Endothelial cell of umbilical vein (primary cell): ENCODE measurements around the gene CYTH2. TPM values are rescaled to one million over a fixed set of nuclear protein-coding genes. Genes with fewer than 3 reads are reported as not detected.

Experiments
- BruUV-seq: library from RNA; stranded (reverse); fragments of 400-500 nt; replicated peaks from 2 replicates; lab custom pipeline; 2021; lab: Mats Ljungman, UMichigan
- CTCF ChIA-PET: fragments of 300-600, 350-600 bp; sonication (Branson Sonifier 250); formaldehyde crosslinking; loops from one replicate; lab custom pipeline; 2021; ENCODE audit warnings: antibody characterized with exemption, inconsistent platforms; lab: Charles Lee
- POLR2A ChIA-PET: fragments of 300-600, 350-600 bp; sonication (Branson Sonifier 250); formaldehyde crosslinking; loops from one replicate; lab custom pipeline; 2021; ENCODE audit warnings: antibody characterized with exemption, inconsistent platforms; lab: Charles Lee
- DNase-seq: peaks from one replicate; pipeline ENCODE4 v3.0.0-alpha.2; 2011; ENCODE audit warnings: low read depth, low spot score
- FAIRE-seq: peaks from 2 replicates; lab custom pipeline; 2011; peaks lifted over from hg19 to GRCh38; lab: Jason Lieb, UNC
- H2AFZ ChIP-seq: 2 replicates; pipeline ENCODE4 v1.6.0; 2012; ENCODE audit warnings: low read depth, low read length, control low read depth, inconsistent platforms
- H3K27ac ChIP-seq: 2 replicates; pipeline ENCODE4 v1.5.1; 2011; ENCODE audit warnings: low read depth, mild to moderate bottlenecking, control low read depth, low read length, moderate library complexity; ENCODE audit not compliant: insufficient read depth
- H3K27me3 ChIP-seq, 2 experiments: 2 replicates each; pipeline versions ENCODE4 v1.6.0 to v1.6.1; 2011; ENCODE audit warnings: low read length in 2 of 2, mixed read lengths in 1 of 2; ENCODE audit not compliant: control insufficient read depth in 2 of 2, insufficient read depth in 2 of 2
- H3K36me3 ChIP-seq, 2 experiments: 2 replicates in 1 of 2; 3 replicates in 1 of 2; pipeline ENCODE4 v1.5.1; 2011; ENCODE audit warnings: low read length in 2 of 2, mild to moderate bottlenecking in 1 of 2, moderate library complexity in 1 of 2; ENCODE audit not compliant: control insufficient read depth in 2 of 2, insufficient read depth in 2 of 2; ENCODE audit errors: extremely low read depth in 1 of 2
- H3K4me1 ChIP-seq: 3 replicates; pipeline ENCODE4 v1.5.1; 2011; ENCODE audit warnings: mild to moderate bottlenecking, low read length; ENCODE audit not compliant: control insufficient read depth, insufficient read depth; ENCODE audit errors: extremely low read depth
- H3K4me2 ChIP-seq: 2 replicates; pipeline ENCODE4 v1.6.1; 2011; ENCODE audit warnings: low read length, control low read depth, mixed read lengths; ENCODE audit not compliant: insufficient read depth
- H3K4me3 ChIP-seq, 3 experiments: fragments of 200-600 bp in 1 of 3; sonication (generic), shearing (Covaris generic) in 1 of 3; replicated peaks in 1 of 3; 2 replicates each; pipeline ENCODE4 v1.5.1; 2011 to 2016; ENCODE audit warnings: control low read depth in 3 of 3, low read length in 3 of 3, mild to moderate bottlenecking in 2 of 3, inconsistent platforms in 1 of 3, low read depth in 1 of 3, moderate library complexity in 1 of 3; ENCODE audit not compliant: insufficient read depth in 1 of 3
- H3K79me2 ChIP-seq: 2 replicates; pipeline ENCODE4 v1.6.0; 2012; ENCODE audit warnings: low read length, inconsistent platforms; ENCODE audit not compliant: control insufficient read depth, insufficient read depth
- H3K9ac ChIP-seq: replicated peaks from 2 replicates; pipeline ENCODE3; 2011; ENCODE audit warnings: low read length, control low read depth; ENCODE audit not compliant: insufficient read depth; ENCODE audit errors: extremely low read depth
- H3K9me1 ChIP-seq: replicated peaks from 3 replicates; pipeline ENCODE4 v1.6.0; 2011; ENCODE audit warnings: mild to moderate bottlenecking, low read length; ENCODE audit not compliant: control insufficient read depth, insufficient read depth; ENCODE audit errors: extremely low read depth
- H3K9me3 ChIP-seq: replicated peaks from 2 replicates; pipeline ENCODE4 v1.5.1; 2012; ENCODE audit warnings: low read length, inconsistent platforms; ENCODE audit not compliant: control insufficient read depth, insufficient read depth
- H4K20me1 ChIP-seq: replicated peaks from 2 replicates; pipeline ENCODE3; 2011; ENCODE audit warnings: mild to moderate bottlenecking, low read length; ENCODE audit not compliant: control insufficient read depth, insufficient read depth; ENCODE audit errors: extremely low read depth
- CTCF ChIP-seq, 2 donors: IDR thresholded peaks; 1 replicate in 1 of 2; 2 replicates in 1 of 2; pipeline ENCODE4 v1.5.1; 2011; ENCODE audit warnings: low read length in 2 of 2, mild to moderate bottlenecking in 2 of 2, moderate library complexity in 2 of 2, control low read depth in 1 of 2, inconsistent platforms in 1 of 2, low read depth in 1 of 2; ENCODE audit not compliant: insufficient read depth in 1 of 2; ENCODE audit errors: extremely low read depth in 1 of 2
- EZH2 ChIP-seq: IDR thresholded peaks from 2 replicates; pipeline ENCODE4 v1.6.1; 2012; ENCODE audit warnings: borderline replicate concordance, low read depth, mild to moderate bottlenecking, moderate library complexity, low read length, inconsistent platforms; ENCODE audit not compliant: severe bottlenecking
- FOS ChIP-seq: IDR thresholded peaks from 2 replicates; pipeline ENCODE4 v1.6.1; 2011; ENCODE audit warnings: mild to moderate bottlenecking, low read length, moderate library complexity, borderline replicate concordance; ENCODE audit not compliant: insufficient read depth
- GATA2 ChIP-seq: IDR thresholded peaks from 2 replicates; pipeline ENCODE4 v1.7.0; 2011; ENCODE audit warnings: low read depth, mild to moderate bottlenecking, moderate library complexity, mixed read lengths, low read length; ENCODE audit not compliant: insufficient read length, insufficient read depth
- JUN ChIP-seq: IDR thresholded peaks from 2 replicates; pipeline ENCODE4 v1.6.1; 2011; ENCODE audit warnings: borderline replicate concordance, low read depth; ENCODE audit not compliant: insufficient read length, insufficient read depth
- MAX ChIP-seq: IDR thresholded peaks from 2 replicates; pipeline ENCODE4 v1.6.1; 2011; ENCODE audit not compliant: insufficient read depth, insufficient read length
- MYC ChIP-seq: IDR thresholded peaks from one replicate; pipeline ENCODE4 v1.6.1; 2011; ENCODE audit warnings: mild to moderate bottlenecking, low read depth, low read length
- POLR2A ChIP-seq: IDR thresholded peaks from 2 replicates; pipeline ENCODE4 v1.6.1; 2012; ENCODE audit warnings: low read depth, mild to moderate bottlenecking, control low read depth, low read length
- POLR2AphosphoS5 ChIP-seq: IDR thresholded peaks from 2 replicates; pipeline ENCODE4 v1.6.1; 2012; ENCODE audit warnings: low read depth, mild to moderate bottlenecking, control low read depth, low read length, moderate library complexity; ENCODE audit not compliant: insufficient read depth
- dilution Hi-C: fragments of 300-500 bp; cut with MboI; formaldehyde crosslinking; loops from one replicate; pipeline ENCODE4 v1.15.0; 2019; ENCODE audit warnings: low sequenced_read_pairs; ENCODE audit not compliant: extremely low pct_ligation_motif_present
- intact Hi-C: fragments of 100-400 bp; cut with micrococcal nuclease; formaldehyde crosslinking; loops from one replicate; pipeline ENCODE4 v1.10.0; 2022
- polyA plus RNA-seq, 4 experiments: library from polyadenylated mRNA; depleted of rRNA in 3 of 4; stranded (reverse) in 3 of 4; unstranded in 1 of 4; fragments of >200 nt; gene quantifications; 2 replicates each; pipeline versions ENCODE4 v1.2.1 to v1.2.3, GENCODE V29; 2011 to 2012; ENCODE audit warnings: missing spikeins in 1 of 4
- total RNA-seq: library from RNA; stranded (reverse); gene quantifications from 2 replicates; pipeline ENCODE4 v1.2.3, GENCODE V29; 2021

CYTH2 gene
- total and polyA plus RNA-seq, 2 donors (not counting 3 experiments of a cell fraction or from before 2014, with no cell fraction given), result 98.4 to 119 TPM

- H3K79me2 ChIP-seq, result no peaks in the 10 kb centered on the region
- no peaks in the 10 kb centered on the region for H3K9me3 ChIP-seq
- no peak for TF ChIP-seq GATA2
- no peak for TF ChIP-seq FOS
- TF ChIP-seq MAX, result no peak
- TF ChIP-seq MYC, result no peak
- TF ChIP-seq POLR2A, result no peak
- no peak for TF ChIP-seq EZH2
- no peak for TF ChIP-seq POLR2AphosphoS5
- TF ChIP-seq JUN, result no peak
- TF ChIP-seq CTCF (IDR thresholded peaks at IDR 0.05; ENCODE audit: extremely low read depth in 1 of 2, insufficient read depth in 1 of 2, low read depth in 1 of 2, low read length in 2 of 2), result no peak
- H3K4me2 ChIP-seq, result no peak overlapping the region
- intact Hi-C loops, result no loop called here
- no peaks in the 10 kb centered on the region for H4K20me1 ChIP-seq
- no peak overlapping the region for H3K27ac ChIP-seq
- peak; percentile 24 for FAIRE-seq
- H3K9me1 ChIP-seq, result no peaks in the 10 kb centered on the region
- no peak for DNase-seq
- CTCF ChIA-PET, result interaction anchor here (1.0 to 1.4 kb wide), 3 partner anchors 11 to 83 kb away, joined by 5 to 6 read pairs (median 5); no protein-coding TSS in a partner anchor
- H3K9ac ChIP-seq, result no peak overlapping the region
- H3K4me1 ChIP-seq, result no peaks in the 10 kb centered on the region
- no peaks in the 10 kb centered on the region for H3K36me3 ChIP-seq
- POLR2A ChIA-PET, result no interaction called here
- H3K4me3 ChIP-seq, result no peak overlapping the region
- no peak overlapping the region for H2AFZ ChIP-seq
- dilution Hi-C loops, result no loop called here
- no TSS peak for BruUV-seq
- H3K27me3 ChIP-seq, result peaks cover 2 to 7% of the 10 kb centered on the region in 2 experiments
These were observed 32.6 kb downstream of the CYTH2 start for GRCh38 chr19:48501494-48502349.
